Measurements from ENCODE around the gene WDPCP.

GRCh38 chr2:63590626-63591408, 2.5 kb upstream of the WDPCP start:
- no peak for TF ChIP-seq EP300 (IDR thresholded peaks at IDR 0.05)
- no peak for TF ChIP-seq CTCF (IDR thresholded peaks at IDR 0.05)
- peak in 1 of 4 donors; percentile 36 for TF ChIP-seq POLR2AphosphoS5 (IDR thresholded peaks at IDR 0.05)
- no peak for TF ChIP-seq POLR2A (IDR thresholded peaks at IDR 0.05)
